ENCODE data around the gene RBM12. TPM values are rescaled to one million over a fixed set of nuclear protein-coding genes. Genes with fewer than 3 reads are reported as not detected.

RBM12 gene
- total RNA-seq, 1 experiment from 2014 or later = 125 TPM

GRCh38 chr20:35681960-35682359 is 17.3 kb upstream of the RBM12 start:
- Mint-ChIP-seq H3K4me3 (no peak overlapping the region), H3K4me1 (peaks cover 9% of the 10 kb centered on the region), H3K27me3 (ENCODE audit: low read depth) (no peaks in the 10 kb centered on the region), H3K36me3 (peaks cover 8% of the 10 kb centered on the region), H3K9me3 (peaks cover under 1% of the 10 kb centered on the region), H3K27ac (no peak overlapping the region)
- POLR2A ChIA-PET = no interaction called here
- ATAC-seq (no peak), DNase-seq (ENCODE audit: low spot score) (no peak)
- TF ChIP-seq FOXJ3 (CRISPR knock-in tag; IDR thresholded peaks at IDR 0.05; ENCODE audit: borderline replicate concordance) (no peak), ZBTB43 (CRISPR knock-in tag; IDR thresholded peaks at IDR 0.05) (no peak), ATF3 (CRISPR knock-in tag; conservative IDR thresholded peaks at IDR 0.05) (no peak), ELF4 (CRISPR knock-in tag; IDR thresholded peaks at IDR 0.05; ENCODE audit: low read depth) (no peak), USF1 (CRISPR knock-in tag; IDR thresholded peaks at IDR 0.05) (no peak), ZNF263 (CRISPR knock-in tag; IDR thresholded peaks at IDR 0.05; ENCODE audit: low read depth) (no peak), OVOL2 (CRISPR knock-in tag; IDR thresholded peaks at IDR 0.05; ENCODE audit: borderline replicate concordance) (no peak), ZNF423 (CRISPR knock-in tag; IDR thresholded peaks at IDR 0.05) (no peak), CREB1 (CRISPR knock-in tag; IDR thresholded peaks at IDR 0.05) (no peak), SMAD3 (CRISPR knock-in tag; IDR thresholded peaks at IDR 0.05; ENCODE audit: borderline replicate concordance) (no peak), SMAD4 (CRISPR knock-in tag; IDR thresholded peaks at IDR 0.05) (no peak), ZNF532 (CRISPR knock-in tag; IDR thresholded peaks at IDR 0.05; ENCODE audit: borderline replicate concordance) (no peak), HMGXB4 (CRISPR knock-in tag; IDR thresholded peaks at IDR 0.05) (no peak), RELA (CRISPR knock-in tag; IDR thresholded peaks at IDR 0.05; ENCODE audit: borderline replicate concordance) (no peak)
- CTCF ChIA-PET = no interaction called here

GRCh38 chr20:35680452-35681183 is 15.9 kb upstream of the RBM12 start:
- TF ChIP-seq FOXK1 (CRISPR knock-in tag; IDR thresholded peaks at IDR 0.05) (no peak), ZNF281 (CRISPR knock-in tag; IDR thresholded peaks at IDR 0.05) (no peak)
- Mint-ChIP-seq H3K4me1 (peaks cover 9% of the 10 kb centered on the region), H3K9me3 (no peaks in the 10 kb centered on the region), H3K27me3 (ENCODE audit: low read depth) (no peaks in the 10 kb centered on the region), H3K4me3 (no peak overlapping the region), H3K27ac (peak overlapping the region; percentile 74; the same call in 1 of the 2 replicates), H3K36me3 (peaks cover 3% of the 10 kb centered on the region; the same call in 1 of the 2 replicates)
- ATAC-seq = no peak
- POLR2A ChIA-PET = no interaction called here
- no peak for DNase-seq (ENCODE audit: low spot score)
- CTCF ChIA-PET = interaction anchor here (0.7 to 1.0 kb wide), 2 partner anchors 25 to 64 kb away, joined by 3 to 4 read pairs; no protein-coding TSS in a partner anchor
